ENCODE measurements around the gene CHMP6.

Gene CHMP6

DNA sequence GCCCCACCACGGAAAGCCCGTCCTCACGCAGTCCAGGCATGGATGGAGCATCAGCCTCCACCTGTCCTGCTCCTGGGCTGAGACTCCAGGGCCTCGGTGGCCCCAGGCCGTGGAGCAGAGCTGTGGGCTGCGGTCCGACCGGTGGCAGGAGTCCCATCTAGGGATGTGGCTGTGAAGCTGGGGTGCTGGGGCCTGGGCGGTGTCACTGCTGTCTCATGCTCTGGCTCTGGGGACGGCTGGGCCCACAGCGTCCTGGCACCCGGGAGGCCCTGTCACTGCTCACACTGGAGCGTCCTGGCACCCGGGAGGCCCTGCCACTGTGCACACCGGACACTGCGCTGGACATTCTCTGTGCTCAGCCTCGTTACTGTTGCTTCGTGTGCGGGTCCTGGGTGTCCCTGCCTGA lies 51.7 kb downstream of the CHMP6 start:
- DNase-seq (ENCODE audit: low read depth in 2 of 2): no peak

GRCh38 chr17:81043725-81044427 lies 52.2 kb downstream of the CHMP6 start:
- no peak for DNase-seq (ENCODE audit: low read depth in 2 of 2)

DNA sequence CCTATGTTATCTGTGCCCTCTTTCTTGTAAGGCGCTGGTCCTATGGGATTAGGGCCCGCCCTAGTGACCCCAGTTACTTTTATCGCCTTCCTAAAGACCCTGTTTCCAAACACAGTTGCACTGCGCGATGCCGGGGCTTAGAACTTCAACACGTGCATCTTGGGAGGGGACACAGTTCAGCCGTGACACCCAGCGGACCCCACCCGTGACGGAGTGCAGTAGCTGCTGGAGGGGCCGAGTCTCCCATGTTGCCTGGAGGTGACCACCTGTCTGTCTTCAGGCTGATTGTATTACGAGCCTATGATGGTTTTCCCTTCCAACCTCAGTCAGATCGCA lies 52.8 kb downstream of the CHMP6 start:
- DNase-seq (ENCODE audit: low read depth in 2 of 2): no peak

GRCh38 chr17:81044764-81045589 lies 53.3 kb downstream of the CHMP6 start:
- DNase-seq (ENCODE audit: low read depth in 2 of 2): no peak

- DNase-seq (ENCODE audit: low read depth in 2 of 2): no peak
Measured at GRCh38 chr17:81045590-81046095, 54.0 kb downstream of the CHMP6 start.

- DNase-seq (ENCODE audit: low read depth in 2 of 2): no peak
Measured at GRCh38 chr17:81046132-81046769, 54.6 kb downstream of the CHMP6 start.

DNA sequence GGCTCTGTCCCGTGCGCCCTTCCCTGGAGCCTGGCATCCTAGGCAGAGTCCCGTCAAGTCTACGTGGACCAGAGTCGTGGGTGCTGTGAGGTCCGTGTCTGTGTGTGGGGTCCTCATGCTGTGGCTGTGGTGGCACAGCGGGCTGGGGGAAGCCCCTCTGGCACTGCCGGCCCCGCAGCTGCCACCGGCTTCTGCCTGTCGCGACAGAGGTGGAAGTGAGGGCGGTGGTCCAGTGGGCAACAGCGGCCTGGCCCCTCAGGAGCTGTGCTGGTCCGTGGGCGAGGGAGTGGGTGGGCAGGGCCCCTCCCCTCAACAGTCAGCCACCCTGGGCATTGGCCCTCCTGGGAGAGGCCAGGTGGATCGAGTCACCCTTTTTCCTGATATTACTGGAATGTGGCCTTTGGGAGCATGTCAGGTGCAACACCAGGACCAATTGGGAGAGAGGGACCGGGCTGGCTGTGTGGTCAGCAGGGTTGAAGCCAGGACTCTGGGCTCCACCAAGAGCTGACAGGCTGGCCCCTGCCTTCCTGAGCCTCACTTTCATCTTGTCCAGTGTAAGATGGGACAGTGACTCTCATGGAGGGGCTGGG lies 55.2 kb downstream of the CHMP6 start:
- DNase-seq (ENCODE audit: low read depth in 2 of 2): no peak

- DNase-seq (ENCODE audit: low read depth in 2 of 2): no peak
Measured at GRCh38 chr17:81048827-81049371, 57.3 kb downstream of the CHMP6 start.

DNA sequence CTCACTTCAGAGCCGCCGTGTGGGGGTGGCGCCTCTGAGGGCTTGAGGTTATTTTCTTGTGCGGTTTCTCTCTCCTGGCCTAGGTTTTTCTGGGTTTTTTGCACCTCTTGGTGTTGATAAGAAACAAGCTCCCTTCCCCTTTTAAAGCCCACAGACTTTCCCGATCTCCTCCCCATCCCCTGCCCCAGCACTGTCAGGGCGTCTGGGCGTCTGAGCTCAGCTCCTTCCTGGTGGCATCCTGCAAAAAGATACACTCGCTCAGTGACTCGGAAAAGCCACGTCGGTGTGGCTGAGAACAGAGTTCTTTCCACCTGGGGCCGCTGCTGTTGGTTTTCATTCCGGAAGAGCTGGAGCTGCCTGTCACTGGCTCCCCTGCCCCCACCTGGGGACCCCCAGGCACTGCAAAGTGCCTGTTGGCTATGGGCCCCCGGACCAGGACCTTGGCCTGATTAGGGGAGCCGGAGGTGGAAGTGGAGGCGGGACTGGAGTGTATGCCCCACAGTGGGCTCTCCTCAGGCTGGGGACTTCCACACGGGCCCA lies 57.8 kb downstream of the CHMP6 start:
- no peak for DNase-seq (ENCODE audit: low read depth in 2 of 2)

Measured in stimulated activated CD8-positive, alpha-beta memory T cell treated with anti-CD3 and anti-CD28 coated beads, Interleukin-2, amount 100 ng/mL, for 1 hour (primary cell).